Epithelial cell of prostate (primary cell): Measurements from ENCODE around the gene MARCO.

Experiments used
- DNase-seq: peaks from one replicate; pipeline ENCODE4 v3.0.0-alpha.2; 2011; ENCODE audit warnings: low read depth, low spot score
- H3K27ac ChIP-seq: fragments of 450-650 bp; 2 replicates; pipeline ENCODE4 v1.5.1; 2017; ENCODE audit warnings: mild to moderate bottlenecking

The MARCO gene

GRCh38 chr2:118971245-118972122 lies 29.5 kb downstream of the MARCO start:
- peak; percentile 79 for DNase-seq
- H3K27ac ChIP-seq = peak overlapping the region; percentile 54

DNA sequence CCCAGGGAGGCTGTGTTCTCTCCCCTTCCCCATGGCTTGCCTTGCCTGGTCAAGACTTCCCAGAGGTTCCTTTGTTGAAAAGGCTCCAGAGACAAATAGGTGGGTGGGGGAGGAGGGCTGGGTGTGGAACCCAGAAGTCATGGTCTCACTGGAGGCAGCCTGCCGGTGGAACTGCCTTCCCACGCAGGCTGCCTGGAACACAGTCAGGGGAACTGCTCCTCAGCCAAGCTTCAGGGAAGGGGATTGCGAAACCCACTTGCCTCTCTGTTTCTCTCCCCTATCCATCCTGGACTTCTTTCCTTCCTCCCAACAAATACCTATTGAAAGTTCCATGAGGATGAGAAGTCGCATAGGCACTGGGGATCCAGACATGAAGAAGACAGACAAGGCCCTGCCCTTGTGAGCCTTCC lies 31.6 kb downstream of the MARCO start:
- DNase-seq = no peak
- H3K27ac ChIP-seq = peak overlapping the region; percentile 77

- peak overlapping the region; percentile 77 for H3K27ac ChIP-seq
- DNase-seq = peak; percentile 96
Measured at GRCh38 chr2:118974103-118974993, 32.4 kb downstream of the MARCO start.

- no peak overlapping the region for H3K27ac ChIP-seq
- no peak for DNase-seq
Measured at GRCh38 chr2:118975133-118975532, 33.1 kb downstream of the MARCO start.

DNA sequence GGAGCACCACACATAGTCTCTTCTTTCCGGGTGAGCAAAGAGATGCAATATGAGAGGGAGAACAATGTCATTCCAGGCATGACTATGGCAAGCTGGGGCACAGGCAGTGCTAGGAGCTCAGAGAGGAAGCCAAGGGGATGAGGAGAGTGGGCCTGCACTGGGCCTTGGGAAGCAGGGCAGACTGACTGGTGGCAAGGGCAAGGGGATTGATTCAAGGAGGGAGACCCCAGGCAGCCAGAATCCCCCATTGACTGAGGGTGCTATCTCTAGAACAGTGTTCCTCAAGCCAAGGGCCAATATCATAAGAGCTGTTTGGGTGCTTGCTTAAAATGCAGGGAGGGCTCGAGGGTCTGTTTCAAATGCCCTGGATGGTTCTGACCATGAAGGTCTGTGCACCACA lies 36.1 kb downstream of the MARCO start:
- no peak overlapping the region for H3K27ac ChIP-seq
- no peak for DNase-seq

DNA sequence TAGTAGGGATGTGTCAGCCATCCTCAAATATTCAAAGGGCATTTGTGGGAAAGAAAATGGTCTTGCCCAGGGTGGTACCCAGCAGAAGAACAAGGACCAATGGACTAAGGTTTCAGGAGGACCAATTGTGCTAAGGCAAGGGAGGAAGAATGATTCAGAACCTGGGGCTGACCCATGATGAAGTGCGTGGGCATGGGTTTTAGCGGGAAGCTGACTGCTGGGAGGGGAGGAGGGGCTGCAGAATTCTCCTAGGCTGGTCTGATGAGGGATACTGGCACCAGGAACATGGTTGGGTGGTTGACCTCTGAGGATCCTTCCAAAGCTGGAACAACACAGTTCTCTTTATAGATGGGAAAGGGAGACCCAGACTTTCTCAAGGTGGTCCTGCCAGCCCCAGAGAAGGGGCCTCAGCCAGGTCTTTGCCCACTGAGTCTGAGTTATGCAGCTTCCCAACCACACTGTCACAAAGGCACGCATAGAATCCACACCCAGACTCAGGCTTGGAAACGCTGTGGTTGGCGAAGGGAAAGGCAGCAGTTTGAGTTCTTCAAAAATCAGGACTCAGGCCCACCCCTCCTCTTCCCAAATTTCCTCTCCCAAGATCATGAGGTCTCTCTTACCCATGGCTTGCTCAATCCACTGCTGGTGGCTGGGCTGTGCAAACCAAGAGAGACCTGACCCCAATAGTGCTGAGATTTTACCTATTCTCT lies 37.3 kb downstream of the MARCO start:
- DNase-seq = no peak
- H3K27ac ChIP-seq = no peak overlapping the region

DNA sequence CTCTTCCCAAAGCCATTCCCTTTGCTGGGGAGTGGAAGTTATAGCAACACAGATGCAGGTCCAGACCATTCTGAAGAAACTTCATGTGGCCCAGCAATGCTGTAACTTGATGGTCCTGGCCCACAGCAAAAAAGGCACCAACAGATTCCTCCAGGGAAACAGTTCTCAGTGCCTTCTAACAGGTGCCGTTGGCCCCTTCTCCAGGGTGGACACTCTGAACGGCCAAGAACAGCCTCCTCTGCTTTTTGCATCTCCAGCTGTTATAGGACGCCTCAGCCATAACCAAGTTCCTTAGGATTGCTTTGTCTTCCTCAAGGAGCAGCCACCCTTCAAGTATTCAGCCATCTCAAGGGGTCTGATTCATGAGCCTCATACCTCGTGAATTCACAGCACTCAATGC lies 38.0 kb downstream of the MARCO start:
- no peak overlapping the region for H3K27ac ChIP-seq
- no peak for DNase-seq

GRCh38 chr2:118980573-118980972 lies 38.6 kb downstream of the MARCO start:
- DNase-seq = no peak
- no peak overlapping the region for H3K27ac ChIP-seq

DNA sequence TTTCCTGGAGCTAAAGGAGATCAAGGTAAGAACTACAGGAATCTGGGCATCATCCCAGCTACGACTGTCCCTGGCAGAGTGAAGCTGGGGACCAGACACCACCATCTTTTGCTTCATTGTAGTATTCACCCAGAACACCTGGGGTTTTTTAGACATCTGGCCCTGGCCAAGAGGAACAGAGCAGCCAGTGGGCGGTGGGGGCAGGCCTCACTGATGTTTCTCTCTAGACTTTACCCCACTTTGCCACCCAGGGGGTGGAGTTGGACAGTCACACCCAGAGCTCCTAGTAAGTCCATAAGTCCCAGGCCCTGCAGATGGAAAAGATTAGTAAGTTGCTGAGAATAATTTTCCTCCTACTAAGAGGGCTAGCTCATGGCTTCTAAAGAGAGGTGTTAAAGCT lies 39.6 kb downstream of the MARCO start:
- no peak overlapping the region for H3K27ac ChIP-seq
- DNase-seq = no peak

DNA sequence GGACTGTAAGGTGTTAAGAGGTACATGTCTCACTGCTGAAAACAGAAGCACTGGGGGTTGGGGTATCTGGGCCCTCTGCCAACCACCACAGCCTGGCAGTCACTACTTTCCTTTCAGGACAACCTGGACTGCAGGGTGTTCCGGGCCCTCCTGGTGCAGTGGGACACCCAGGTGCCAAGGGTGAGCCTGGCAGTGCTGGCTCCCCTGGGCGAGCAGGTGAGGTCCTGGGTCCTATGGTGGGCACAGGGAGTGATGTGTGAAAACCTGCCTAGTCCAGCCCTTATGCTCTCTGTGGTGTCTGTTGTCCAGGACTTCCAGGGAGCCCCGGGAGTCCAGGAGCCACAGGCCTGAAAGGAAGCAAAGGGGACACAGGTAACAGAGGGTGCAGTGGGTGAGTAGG lies 40.0 kb downstream of the MARCO start:
- DNase-seq = no peak
- no peak overlapping the region for H3K27ac ChIP-seq

DNA sequence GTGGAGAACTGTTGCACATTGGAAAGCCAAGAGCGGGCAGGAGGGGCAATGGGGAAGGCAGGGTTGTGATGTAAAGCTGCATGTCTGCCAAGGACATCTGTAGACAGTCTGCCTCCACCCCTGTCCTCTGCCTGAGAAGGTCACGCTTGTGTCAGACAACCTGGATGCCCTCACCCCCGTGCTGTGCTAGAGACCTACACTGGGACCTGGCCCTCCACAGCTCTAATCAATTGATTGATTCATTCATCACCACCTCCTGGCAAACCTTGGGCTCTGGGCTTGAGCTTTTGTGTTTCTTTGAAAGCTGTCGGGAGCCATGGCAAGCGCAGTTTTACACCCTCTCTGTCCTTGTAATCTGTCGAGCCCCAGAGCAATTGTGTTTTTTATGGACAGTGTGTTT lies 41.1 kb downstream of the MARCO start:
- DNase-seq = no peak

DNA sequence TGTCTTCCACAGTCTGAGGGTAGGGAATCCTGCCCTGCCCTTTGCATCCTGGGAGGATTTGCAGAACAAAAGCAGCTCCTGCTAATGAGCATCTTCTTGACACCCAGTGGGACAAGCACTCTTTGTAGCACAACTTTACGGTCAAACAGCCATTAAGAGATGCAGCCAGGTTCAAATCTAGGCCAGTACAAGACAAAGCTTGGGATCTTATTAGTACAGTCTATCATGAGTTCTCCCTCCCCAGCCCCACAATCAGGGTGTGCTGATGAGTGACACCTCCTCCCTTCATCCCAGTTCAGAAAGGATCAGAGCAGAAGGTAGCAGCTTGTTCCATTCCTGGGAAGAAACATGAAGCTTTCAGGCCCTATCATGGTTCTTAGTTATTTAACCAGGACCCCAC lies 41.9 kb downstream of the MARCO start:
- no peak overlapping the region for H3K27ac ChIP-seq
- DNase-seq = no peak

More for the DNA sequence above, 41.1 kb downstream of the MARCO start:
- H3K27ac ChIP-seq = no peak overlapping the region

DNA sequence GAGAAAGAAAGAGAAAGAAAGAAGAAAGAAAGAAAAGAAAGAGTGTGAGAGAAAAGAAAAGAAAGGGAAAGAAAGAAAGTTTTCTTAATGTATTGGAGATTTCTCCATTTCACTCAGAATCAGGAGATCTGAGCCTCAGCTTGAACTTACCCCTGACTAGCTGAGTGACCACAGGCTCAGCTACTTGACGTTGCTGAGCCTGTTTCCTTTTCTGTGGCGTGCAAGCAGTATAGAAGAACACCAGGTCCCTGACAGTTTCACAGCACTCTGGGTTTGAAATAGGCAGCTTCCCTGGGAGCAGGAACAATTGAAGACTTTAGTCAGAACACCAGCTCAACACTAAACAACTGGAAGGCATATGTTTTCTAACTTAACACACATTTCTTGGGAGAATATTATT lies 44.7 kb downstream of the MARCO start:
- DNase-seq = no peak
- H3K27ac ChIP-seq = no peak overlapping the region

DNA sequence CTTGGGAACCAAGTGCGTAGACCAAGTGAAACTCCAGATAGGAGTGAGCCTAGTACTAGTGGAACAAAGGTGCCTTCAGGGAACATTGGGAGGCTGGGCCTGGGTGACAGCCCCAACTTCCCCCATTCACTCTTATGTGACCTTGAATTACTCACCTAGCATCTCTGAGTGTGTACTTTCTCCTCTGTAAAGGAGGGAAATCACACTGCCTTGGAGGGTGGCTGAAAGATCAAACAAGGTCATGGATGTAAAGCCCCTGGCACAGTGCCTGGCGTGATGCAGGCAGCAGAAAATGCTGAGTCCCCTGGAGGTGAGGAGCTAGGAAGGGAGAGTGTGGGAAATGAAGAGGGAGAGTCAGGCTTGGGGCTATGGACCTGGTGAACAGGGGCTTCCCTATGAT lies 45.9 kb downstream of the MARCO start:
- H3K27ac ChIP-seq = no peak overlapping the region

DNA sequence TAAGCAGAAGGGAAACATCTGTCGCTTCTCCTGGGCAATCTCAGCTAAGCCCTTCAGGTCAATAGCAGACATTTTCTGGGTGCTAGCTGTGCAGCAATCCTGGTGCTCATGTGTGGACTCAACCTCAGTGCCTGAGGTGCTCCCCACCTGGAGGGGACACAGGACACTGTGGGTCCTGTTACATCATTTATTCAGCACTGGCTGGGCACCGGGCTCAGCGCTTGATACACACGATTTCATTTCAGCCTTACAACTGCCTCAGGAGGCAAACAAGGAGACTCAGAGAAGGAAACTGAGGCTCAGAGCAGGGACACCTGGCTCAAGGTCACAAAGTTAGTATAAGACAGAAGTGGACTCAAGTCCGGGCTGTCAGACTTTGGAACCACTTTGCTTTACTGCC lies 46.7 kb downstream of the MARCO start:
- DNase-seq = no peak
- H3K27ac ChIP-seq = no peak overlapping the region

More for the DNA sequence above, 45.9 kb downstream of the MARCO start:
- DNase-seq = no peak

GRCh38 chr2:118989481-118989880 lies 47.5 kb downstream of the MARCO start:
- H3K27ac ChIP-seq = no peak overlapping the region
- DNase-seq = peak; percentile 69

GRCh38 chr2:118990757-118991545 lies 49.0 kb downstream of the MARCO start:
- no peak overlapping the region for H3K27ac ChIP-seq
- DNase-seq = no peak

- DNase-seq = no peak
- H3K27ac ChIP-seq = no peak overlapping the region
Measured at GRCh38 chr2:118991554-118991953, 49.6 kb downstream of the MARCO start.

- no peak overlapping the region for H3K27ac ChIP-seq
- no peak for DNase-seq
Measured at GRCh38 chr2:118992740-118993391, 50.9 kb downstream of the MARCO start.
